Activated gamma-delta T cell (primary cell): ENCODE results near the gene CD200R1L.
"Not testable (repeated sequence)": the region's sequence is repeated elsewhere in the genome, so short reads cannot be mapped to it uniquely, and the experiment has no call there.

Source experiments
- DNase-seq: peaks from one replicate; lab custom pipeline; 2025; lab: John Stamatoyannopoulos, UW
- total RNA-seq, 2 donors: gene quantifications; one replicate each; lab custom pipeline; 2026; lab: John Stamatoyannopoulos, UW

CD200R1L gene
- 0 to 0.04 reads per million in 2 donors for total RNA-seq

GRCh38 chr3:112846764-112847163 lies at the start of gene CD200R1L:
Gene CD200R1L (minus strand): TSS chr3:112846864. CDS start chr3:112829367, 17,497 bp downstream.
- no peak for DNase-seq

DNA sequence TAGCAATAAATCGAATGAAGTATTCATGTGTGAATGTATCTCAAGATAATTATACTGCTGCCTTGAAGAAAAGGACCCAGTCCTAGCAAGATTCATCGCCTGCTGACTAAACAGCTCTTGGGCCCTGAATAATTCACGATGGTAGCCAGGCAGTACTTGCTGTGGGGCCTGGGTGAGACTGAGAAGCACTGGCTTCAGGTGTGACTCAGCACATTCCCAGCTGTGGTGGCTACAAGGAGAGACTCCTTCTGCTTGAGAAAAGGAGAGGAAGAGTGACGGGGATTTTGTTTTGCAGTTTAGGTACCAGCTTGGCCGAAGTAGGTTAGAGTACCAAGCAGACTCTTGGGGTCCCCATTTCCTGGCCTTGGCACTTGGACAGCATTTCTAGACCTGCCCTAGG lies 47.6 kb upstream of the CD200R1L start:
- DNase-seq = no peak

GRCh38 chr3:112889357-112889756 lies 42.7 kb upstream of the CD200R1L start:
- no peak for DNase-seq

DNA sequence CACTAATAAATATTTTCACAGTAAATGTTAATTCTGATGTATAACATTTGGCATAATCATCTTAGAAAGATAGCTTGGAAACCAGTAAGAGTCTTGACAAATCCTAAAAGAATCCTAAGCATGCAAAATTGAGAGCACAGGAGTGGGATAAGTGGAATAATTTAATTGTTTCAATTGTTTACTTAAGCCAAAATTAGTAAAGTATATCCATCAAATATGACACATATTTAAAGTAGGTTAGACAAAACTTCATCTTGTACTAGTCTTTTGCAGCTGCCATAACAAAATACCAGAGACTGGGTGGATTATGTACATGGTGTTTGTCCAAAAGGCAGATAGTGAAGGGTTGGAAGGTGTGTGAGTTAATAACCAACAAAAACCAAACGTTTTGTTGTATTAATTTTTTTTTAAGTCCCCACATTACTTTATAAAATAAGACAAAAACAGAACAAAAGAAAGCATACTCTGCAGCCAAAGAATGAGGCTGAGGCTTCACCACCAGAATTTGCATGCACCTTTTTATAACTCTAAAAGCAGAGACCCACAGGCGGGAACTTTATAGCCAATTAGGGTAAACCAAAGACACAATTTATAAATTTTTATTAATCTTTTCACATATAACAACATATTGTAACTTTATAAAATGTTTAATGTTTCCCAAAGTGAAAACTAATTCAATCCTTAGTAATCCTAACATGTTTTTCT lies 41.9 kb upstream of the CD200R1L start:
- DNase-seq = no peak

DNA sequence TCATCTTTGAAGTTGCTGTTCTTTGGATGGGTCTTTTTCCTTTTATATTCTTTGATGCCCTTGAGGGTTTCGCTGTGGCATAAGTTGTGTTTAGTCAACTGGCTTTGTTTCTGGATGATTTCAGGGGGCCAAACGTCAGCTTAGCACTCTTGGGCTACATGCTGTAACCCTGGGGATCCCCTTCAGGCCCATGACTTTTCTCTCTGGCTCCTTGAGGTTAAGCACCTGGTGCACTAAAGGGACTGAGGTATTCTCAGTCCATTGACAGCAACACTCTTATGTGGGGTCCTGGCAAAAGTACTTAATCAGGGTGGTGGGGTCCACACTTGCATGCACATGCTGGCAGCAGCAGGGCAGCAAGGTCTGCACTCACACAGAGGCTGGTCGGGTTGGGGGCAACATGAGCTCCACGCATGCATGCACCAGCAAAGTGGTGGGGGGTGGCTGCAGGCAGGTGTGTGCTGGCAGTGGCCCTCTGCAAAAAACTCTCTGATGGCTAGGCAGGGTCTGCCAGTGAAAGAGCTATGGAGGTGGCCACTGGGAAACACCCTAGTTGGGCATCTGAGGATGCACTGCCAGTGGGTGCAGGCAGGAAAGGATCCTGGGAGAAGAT lies 38.1 kb upstream of the CD200R1L start:
- DNase-seq = no peak

DNA sequence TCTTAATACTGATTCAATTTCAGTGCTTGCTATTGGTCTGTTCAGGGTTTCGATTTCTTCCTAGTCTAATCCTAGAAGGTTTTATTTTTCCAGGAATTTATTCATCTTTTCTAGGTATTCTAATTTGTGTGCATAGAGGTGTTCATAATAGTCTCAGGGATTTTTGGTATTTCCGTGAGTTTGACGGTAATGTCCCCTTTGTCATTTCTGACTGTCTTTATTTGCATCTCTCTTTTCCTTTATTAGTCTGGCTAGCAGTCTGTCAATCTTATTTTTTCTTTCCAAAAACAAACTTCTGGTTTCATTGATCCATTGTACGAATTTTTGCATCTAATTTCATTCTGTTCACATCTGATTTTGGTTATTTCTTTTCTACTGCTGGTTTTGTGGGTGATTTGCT lies 35.2 kb upstream of the CD200R1L start:
- no peak for DNase-seq

GRCh38 chr3:112875561-112875960 lies 28.9 kb upstream of the CD200R1L start:
- DNase-seq = no peak

GRCh38 chr3:112874725-112875124 lies 28.1 kb upstream of the CD200R1L start:
- no peak for DNase-seq

DNA sequence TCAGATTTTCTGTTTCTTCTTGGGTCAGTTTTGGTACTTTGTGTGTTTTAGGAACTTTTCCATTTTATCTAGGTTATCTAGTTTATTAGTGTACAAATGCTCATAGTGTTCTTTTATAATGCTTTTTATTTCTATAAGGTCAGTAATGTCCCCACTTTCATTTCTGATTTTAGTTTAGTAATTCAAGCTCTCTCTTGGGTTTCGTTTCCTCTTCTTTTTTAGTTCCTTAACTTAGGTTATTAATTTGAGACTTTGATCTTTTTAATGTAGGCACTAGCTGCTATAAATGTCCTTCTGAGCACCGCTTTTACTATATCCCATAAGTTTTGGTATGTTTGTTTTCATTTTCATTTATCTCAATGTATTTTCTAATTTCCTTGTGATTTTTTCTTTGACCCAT lies 27.0 kb upstream of the CD200R1L start:
- no peak for DNase-seq

DNA sequence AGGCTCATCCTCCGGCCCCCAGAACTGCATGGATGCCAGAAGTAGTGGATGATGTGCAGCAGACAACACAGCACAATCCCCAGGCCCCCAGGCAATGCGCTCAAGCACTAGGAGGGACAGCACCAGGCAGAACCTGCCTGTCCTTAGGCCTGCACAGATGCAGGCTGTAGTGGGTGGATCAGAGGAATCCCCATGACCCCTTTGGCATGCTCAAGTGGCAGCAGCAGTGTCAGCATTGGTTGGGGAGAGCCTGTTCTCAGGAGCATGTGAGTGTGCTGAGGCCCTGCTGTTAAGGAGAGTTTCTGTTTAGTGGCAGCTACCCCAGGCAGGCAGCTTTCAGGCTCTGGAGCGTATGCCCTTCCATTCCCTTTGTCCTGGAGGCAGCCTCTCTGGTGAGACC lies 25.1 kb upstream of the CD200R1L start:
- DNase-seq = no peak

DNA sequence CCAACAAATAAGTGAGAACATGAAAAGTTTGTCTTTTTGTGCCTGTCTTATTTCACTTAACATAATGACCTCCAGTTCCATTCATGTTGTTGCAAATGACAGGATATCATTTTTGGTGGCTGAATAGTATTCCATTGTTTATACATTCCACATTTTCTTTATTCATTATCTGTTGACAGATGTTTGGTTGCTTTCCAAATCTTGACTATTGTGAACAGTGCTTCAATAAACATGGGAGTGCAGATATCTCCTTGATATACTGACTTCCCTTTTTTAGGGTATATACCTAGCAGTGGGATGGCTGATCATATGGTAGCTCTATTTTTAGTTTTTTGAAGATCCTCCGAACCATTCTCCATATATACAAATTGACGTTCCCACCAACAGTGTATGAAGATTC lies 19.1 kb upstream of the CD200R1L start:
- no peak for DNase-seq

DNA sequence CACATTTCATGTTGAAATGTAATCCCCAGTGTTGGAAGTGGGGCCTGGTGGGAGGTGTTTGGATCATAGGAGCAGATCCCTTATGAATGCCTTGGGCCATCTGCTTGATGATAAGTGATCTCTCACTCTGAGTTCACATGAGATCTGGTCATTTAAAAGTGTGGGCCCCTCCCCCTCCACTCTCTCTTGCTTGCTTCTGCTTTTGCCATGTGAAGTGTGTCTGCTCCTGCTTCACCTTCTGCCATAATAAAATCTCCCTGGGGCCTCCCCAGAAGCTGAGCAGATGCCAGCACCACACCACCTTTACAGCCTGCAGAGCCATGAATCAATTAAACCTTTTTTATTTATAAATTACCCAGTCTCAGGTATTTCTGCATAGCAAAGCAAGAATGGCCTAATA lies 14.2 kb upstream of the CD200R1L start:
- DNase-seq = no peak

DNA sequence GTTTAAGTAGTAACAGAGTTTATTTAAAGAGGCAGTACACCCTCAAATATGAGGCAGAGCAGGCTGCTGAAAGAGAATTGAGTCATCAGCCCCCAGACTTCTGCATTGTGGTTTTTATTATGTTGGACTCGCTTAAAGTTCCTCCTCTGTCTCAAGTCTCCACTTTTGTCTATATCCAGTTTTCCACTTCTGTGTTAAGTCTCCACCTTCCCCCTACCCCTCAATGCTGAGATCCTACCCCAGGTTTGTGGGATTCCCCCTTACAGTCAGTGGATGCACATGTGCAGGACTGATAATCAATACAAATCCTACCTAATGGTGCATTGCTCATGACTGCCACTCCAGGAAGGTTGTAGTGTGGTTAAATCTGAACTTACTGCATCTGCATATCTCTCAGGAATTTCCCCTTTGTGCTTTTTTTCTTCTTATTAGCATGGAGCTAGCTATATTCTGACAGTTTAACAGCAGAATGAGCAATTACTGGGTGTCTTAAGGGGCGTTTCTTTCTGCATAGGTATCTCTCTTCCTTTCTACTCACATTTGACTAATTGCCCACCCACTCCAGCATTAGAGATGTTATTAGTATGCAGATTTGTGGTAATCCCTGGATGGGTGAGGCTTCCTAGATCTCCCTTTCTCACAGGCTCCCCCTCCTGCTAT lies 11.9 kb upstream of the CD200R1L start:
- no peak for DNase-seq

GRCh38 chr3:112857526-112857925 lies 10.9 kb upstream of the CD200R1L start:
- no peak for DNase-seq

- no peak for DNase-seq
These were observed 9.9 kb upstream of the CD200R1L start for GRCh38 chr3:112856537-112856936.

GRCh38 chr3:112855883-112856282 lies 9.2 kb upstream of the CD200R1L start:
- DNase-seq = no peak

DNA sequence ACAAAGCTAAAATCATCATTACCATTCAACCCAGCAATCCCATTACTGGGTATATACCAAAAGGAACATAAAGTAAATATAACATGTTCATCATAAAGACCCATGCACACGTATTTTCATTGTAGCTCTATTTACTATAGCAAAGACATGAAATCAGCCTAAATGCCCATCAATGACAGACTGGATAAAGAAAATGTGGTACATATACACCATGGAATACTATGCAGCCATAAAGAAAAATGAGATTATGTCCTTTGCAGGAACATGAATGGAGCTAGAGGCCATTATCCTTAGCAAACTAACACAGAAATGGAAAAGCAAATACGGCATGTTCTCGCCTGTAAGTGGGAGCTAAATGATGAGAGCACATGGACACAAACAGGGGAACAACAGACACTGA lies 8.4 kb upstream of the CD200R1L start:
- not testable (repeated sequence) for DNase-seq

- no peak for DNase-seq
These were observed 1.5 kb upstream of the CD200R1L start for GRCh38 chr3:112848196-112848595.

GRCh38 chr3:112847692-112848091 lies 1.0 kb upstream of the CD200R1L start:
- DNase-seq = no peak

GRCh38 chr3:112845772-112846171 lies 892 bp downstream of the CD200R1L start:
- DNase-seq = no peak

DNA sequence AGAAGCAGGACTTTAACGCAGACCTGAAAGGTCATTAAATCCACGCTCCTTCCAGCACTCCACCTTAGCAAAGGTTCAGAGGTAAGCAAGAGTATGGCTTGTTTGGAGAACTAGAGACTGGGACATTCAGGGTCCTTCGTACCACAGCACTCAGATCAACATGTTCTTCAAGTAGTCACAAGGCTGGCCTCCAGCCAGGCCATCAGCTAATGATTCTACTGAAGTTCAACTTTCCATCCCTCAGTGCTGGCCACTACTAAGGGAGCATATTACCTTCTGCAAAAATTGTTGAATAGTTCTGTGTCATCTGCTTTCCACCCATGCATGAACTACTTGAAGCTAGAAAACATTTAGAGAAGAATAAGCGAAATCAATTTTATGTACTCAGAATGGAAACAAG lies 17.6 kb downstream of the CD200R1L start:
- no peak for DNase-seq

- DNase-seq = no peak
These were observed 24.3 kb downstream of the CD200R1L start for GRCh38 chr3:112822064-112823055.
